HG03442 (cell line): ENCODE measurements around the gene TRA2B.

Experiments used
- ATAC-seq: cut with Tn5 transposase; IDR thresholded peaks from one replicate; pipeline ENCODE4 v1.9.1; 2021; ENCODE audit warnings: mild to moderate bottlenecking, moderate library complexity; ENCODE audit not compliant: unreplicated experiment

Gene TRA2B

DNA sequence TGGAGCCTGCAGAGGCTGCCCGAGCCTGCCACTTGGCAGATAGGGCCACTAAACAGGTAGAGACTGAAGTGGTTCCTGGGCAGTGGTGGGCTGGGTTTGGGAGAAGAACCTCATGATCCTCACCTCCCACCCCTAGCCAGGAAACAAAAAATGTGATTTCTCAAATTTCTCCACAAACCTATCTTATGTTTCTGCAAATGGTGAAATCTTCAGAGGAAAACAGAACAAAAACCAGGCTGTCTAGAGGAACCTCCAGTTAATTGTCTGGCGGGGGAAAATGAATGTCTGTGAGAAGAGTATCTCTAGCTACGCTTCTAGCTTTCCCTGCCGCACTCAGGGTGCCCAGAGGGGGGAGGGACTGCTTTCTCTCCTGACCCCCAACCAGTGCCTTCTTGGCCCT is 55.9 kb downstream of the TRA2B start:
- no peak for ATAC-seq

DNA sequence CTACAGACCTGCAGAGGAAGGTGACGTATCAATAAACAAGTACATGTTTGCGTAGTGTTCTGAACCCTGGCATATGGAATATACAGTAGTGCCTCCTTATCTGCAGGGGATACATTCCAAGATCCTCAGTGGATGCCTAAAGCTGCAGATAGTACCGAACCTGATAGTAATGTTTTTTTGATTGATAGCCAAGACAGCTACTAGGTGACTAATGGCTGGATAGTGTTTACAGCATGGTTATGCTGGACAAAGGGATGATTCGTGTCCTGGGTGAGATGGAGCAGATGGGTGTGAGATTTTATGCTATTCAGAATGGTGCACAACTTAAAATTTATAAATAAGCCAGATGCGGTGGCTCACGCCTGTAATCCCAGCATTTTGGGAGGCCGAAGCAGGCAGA is 57.2 kb downstream of the TRA2B start:
- ATAC-seq, result no peak

DNA sequence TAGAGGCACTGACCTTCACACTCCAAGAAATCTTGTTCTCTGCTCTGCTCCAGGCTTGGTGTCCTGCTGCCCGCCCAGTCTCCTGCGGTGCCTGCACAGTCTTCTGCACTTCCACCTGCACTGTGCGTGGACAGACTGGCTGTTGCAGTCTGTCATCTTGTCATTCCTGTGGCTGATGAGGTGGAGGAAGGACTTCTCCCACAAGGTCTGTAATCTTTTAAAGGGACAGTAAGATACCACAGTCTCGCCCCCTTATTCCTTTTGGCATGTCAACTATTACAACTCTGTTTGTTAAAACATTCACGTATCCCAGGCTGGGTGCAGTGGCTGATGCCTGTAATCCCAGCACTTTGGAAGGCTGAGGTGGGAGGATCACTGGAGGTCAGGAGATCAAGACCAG is 58.9 kb downstream of the TRA2B start:
- no peak for ATAC-seq

DNA sequence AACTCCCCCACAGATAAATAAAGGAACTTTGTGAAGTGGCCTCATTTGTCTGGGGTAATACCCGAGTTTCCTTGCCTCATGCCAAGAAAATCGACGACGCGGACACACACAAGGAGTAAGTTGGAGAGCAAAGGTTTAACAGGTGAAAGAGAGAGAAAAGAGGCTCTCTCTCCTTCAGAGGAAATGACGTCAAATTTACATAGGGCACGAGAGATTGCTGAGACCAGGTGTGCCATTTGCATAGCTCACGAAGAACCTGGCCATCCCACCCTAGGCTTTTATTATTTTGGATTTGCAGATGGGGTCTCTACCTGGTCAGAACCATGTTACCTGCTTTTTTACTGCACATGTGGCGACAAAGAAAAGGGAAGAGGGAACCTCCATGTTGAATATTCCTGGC is 63.7 kb downstream of the TRA2B start:
- no peak for ATAC-seq

DNA sequence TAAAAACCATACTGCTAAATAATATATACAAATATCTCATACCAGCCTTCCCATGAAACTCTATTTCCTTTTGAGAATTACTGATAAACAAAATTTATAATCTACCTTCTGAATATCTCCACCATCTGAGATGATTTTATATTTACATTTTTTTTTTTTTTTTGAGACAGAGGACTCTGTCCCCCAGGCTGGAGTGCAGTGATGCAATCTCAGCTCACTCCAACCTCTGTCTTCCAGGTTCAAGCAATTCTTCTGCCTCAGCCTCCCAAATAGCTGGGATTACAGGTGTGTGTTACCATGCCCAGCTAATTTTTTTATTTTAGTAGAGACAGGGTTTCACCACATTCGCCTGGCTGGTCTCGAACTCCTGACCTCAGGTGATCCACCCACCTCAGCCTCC is 70.2 kb downstream of the TRA2B start:
- ATAC-seq, result no peak

DNA sequence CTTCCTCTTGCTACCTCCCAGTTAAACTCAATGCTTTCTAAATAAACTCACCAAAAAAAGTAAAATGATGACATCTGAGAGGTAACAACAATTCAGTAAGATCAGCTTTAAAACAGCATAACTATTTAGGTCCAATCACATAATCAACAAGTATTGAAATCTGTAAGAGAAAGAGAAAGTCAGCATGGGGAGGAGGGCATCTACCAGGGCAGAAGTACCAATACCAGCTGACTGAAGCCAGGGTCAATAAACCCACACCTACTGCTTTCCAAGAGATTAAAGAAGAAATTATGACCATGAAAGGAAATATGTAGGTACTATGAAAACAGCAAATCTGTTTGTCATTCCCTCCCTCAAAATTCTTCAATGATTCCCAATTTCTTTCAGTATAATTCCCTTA is 70.8 kb downstream of the TRA2B start:
- ATAC-seq, result no peak

DNA sequence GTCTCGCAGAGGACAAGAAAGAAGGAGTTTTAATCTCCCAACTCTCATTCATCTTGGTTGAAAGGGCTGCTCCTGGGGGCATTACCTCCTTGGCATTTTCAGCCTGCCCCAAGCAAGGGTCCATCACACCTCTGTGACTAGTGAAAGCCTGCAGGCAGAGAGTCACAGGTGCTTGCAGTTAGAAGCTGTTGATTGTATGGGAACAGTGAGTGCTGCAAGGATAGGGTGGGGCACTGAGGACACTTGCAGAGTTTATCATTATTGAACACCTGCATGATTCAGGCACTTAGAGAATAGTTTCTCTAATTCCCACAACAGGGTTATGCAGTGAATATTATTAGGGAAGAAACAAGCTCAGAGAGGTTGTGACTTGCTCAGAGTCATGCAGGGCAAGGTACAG is 71.3 kb downstream of the TRA2B start:
- no peak for ATAC-seq
